HT-29 (cell line): Measurements from ENCODE around the gene LBR. TPM values are rescaled to one million over a fixed set of nuclear protein-coding genes. Genes with fewer than 3 reads are reported as not detected.

Source experiments
- DNase-seq: peaks from one replicate; pipeline ENCODE4 v3.0.0-alpha.2; 2015; ENCODE audit warnings: low spot score
- total RNA-seq: library from RNA; depleted of rRNA; stranded (reverse); fragments of >200 nt; shearing (Covaris generic); gene quantifications from 2 replicates; pipeline ENCODE4 v1.2.3, GENCODE V29; 2014; rRNA removed

Gene LBR
- total RNA-seq, 1 experiment from 2014 or later = 43.9 TPM

DNA sequence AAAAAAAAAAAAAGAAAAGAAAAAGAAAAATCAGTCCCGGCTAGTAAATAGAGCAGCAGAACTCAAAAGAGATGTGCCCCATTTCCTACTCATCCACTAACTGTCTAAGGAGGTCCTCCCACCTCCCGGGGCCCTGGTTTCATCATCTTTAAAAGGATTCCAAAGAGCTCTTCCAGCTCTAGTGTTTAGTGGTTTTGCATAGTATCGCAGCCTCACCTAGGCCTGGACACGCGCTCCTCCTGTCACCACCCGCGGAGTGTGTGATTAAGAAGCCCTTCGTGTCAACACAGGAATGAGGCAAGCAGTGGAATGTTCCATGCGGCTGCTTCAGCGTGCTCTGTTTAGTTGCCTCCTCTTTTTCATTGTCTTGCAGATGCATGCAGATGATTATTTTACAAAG, 49.0 kb downstream of the LBR start:
- DNase-seq = no peak

DNA sequence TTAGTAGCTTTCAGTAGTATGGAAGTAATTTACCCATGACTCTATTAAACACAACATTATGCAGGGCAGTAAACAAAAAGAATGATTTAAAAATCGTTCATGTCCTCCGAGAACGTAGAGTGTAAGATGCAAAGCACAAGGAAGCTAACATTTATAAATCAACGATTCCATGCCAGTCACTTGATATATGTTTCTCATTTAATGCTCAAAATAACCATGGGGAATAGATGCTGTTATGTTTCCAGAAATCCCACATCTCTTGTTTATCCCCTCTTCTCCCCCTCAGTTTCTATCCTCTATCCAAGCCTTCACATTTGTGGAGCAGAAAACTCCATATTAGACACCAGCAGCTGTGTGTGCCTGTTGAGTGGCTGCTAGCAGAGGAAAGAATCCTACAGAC, 52.8 kb downstream of the LBR start:
- no peak for DNase-seq

DNA sequence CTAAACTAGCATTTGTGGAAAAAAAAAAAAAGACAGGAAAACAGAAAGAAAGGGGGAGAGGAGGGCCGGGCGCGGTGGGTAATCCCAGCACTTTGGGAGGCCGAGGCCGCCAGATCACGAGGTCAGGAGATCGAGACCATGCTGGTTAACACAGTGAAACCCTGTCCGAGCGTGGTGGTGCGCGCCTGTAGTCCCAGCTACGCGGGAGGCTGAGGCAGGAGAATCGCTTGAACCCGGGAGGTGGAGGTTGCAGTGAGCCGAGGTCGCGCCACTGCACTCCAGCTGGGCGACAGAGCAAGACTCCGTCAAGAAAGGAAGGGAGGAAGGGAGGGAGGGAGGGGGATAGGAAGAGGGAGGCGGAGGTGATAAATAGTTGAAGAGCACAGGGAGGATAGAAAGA, 54.7 kb downstream of the LBR start:
- no peak for DNase-seq

DNA sequence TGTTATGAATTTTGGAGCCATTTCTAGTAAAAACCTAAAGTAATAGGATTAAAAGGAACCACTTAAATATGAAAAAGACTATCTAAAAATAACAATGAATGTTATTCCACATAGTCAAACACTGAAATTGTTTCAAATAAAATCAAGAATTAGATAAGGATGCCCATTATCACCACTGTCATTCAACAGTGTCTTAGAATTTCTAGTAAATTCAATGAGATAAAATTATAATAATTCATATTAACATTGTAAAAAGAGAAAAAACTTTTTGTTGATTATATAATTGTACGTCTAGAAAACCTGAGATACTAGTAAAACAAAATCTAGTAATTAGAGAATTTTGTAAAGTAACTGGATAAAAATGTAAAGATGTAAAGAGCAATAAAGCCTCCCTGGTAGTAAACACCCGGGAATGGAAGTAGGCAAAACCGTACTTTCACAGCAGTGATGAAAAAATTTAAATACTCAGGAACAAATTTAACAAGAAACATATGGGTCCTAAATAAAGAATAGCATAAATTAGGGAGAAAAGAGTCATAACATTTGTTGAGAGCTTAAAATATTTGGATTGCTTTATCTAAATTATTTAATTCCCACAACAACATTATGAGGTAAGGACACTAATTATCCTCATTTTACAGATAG, 56.4 kb downstream of the LBR start:
- DNase-seq = no peak

DNA sequence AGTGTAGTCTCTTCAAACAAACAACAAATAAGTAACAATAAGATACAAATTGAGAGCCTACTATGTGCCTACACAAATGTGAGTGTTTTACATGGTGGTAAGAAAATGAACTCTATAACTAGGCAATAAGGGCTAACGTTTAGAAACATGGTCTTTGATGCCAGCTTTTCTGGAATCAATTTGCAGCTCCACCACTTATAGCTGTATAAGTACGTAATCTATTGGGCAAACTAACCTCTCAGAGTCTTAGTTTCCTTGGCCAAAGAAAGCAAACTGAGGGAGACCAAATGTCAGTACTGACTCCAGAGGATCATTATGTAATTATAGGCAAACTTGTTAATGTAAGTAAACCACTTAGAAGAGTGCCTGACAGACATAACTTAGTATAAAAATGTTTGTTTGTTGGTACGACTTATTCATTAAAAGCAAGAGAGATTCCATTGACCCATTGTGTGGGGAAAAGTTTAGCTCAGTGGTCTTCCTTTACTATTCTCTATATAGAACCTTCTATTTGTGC, 59.7 kb downstream of the LBR start:
- no peak for DNase-seq

DNA sequence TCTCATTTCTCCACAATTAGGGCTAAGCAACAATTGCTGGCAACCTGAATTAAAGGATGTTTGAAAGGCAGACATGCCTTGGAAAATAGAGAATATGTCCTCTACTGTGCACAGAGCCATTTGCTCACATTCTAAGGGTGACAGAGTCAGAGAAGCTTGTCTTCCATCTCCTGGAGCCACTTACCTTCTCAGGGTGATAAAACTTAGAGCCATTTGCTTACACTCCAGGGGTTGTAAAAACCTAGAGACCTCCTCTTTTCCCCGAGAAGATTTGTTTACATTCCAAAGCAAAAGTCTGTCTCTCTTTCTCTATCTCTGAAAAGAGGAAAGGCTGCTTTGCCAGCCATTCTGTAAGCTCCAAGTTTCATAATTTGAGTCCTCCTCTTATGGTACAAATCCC, 61.3 kb downstream of the LBR start:
- DNase-seq = no peak

DNA sequence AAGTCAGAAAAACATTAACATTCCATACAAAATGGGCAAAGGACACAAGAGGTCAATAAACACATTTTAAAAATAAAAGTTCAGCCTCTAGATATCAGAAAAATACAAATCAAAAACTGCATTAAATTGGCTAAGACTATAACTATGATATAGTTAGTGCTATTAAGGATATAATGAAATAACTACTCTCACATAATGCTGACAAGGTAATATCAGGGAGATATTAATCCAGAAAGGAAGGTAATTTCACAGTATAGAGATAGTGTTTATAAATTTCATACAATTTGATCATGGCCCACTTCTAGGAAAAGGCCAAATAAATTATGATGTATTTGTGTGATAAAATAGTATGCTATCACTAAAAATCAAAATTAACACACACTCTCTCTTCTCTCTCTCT, 61.8 kb downstream of the LBR start:
- DNase-seq = no peak

DNA sequence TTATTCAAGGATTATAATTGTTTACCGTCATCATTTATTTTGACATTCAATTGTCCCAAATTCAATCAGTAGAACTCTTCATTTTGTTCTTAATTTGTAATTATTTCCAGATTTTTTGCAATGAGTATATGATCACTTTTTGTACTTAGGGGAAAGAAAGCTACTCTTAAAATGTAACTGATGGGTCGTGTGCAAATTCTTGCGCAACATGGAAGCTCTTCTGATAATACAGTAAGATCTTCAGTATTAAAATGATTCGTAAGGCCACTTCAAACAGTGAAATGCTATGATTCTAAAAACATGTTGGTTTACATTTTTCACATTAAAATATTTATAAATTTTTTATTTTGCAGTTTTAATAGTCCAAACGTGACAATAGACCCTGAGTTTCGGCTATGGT, 63.4 kb downstream of the LBR start:
- no peak for DNase-seq

DNA sequence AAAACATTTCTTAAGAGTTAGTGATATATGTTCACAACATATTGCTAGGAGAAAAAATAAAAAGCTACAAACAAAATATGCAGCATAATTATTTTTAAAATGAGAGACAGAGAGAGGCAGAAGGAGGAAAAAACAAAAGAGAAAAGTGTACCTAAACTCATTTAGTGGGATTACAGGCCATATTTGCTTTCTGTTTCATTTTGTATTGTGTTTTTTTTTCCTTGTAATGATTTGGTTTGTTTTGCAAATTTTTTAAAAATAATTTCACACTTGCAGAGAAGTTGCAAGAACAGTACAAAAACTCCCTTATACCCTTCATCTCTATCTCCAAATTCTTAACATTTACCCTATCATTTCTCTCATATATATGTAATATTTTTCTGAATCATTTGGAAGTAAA, 65.0 kb downstream of the LBR start:
- no peak for DNase-seq

DNA sequence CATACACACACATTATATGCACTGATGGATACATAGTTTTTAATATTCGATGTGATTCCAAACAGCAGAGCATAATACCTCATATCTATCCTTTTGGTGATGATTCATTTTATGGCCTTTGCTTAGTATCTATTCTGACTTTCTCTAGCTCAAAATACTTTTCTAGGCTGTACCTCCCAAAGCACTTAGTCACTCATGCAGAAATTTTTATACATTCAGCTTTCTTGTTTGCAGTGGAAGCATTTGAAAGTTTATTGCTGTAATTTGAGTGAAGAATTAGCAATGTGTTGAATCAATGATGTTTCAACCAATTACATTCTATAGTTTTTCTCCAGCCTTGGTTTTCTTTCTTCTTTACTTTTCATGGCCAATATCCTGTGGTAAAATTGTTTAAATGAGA, 66.7 kb downstream of the LBR start:
- DNase-seq = no peak

DNA sequence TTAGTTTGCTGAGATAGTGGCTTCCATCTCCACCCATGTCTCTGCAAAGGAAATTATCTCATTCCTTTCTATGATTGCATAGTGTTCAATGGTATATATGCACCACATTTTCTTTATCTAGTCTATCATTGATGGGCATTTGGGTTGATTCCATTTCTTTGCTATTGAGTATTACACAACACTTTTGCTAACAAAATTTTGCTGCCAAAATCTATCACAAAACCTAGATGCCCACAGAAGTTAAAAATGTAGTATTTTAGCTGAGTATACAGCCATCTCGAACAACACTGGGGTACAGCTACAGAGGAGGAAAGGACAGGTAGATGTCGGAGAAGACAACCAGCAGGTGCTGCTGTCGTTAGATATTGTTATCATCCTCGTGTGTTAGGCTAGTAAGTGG, 67.7 kb downstream of the LBR start:
- no peak for DNase-seq

DNA sequence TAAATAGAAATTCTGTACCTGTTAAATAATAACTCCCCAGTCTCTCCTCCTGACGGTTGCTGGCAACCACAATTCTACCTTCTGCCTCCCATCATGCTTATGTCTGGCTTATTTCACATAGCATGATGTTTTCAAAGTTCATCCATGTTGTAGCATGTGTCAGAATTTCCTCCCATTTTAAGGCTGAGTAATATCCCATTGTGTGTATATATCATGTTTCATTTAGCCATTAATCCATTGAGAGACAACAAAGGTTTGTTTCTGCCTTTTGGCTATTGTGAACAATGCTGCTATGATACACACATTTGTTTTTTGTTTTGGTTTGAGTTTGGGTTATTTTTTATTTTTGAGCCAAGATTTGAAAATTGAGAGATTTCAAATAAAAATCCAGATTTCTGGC, 72.0 kb downstream of the LBR start:
- DNase-seq = no peak

DNA sequence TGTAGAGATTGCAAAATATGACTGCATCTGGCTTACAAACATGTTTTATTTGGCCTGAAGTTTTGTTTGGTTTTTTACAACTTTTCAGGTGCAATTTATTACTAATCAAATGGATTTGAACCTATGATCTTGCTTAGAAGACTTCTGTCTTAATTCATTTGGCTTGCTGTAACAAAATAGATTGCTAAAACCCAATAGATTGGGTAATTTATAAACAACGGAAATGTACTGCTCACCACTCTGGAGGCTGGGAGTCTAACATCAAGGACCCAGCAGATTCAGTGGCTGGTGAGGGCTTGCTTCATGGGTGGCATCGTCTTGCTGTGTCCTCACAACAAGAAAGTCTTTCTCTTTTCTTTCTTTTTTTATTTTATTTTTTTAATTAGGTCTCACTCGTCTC, 72.9 kb downstream of the LBR start:
- no peak for DNase-seq

Other genes starting within 250 kb of the LBR start
- 19.4 and 21.0 TPM in 2 replicates for gene ENAH, start 225.1 kb upstream of the LBR start, total RNA-seq